CD8-positive, alpha-beta memory T cell (primary cell): ENCODE results near the gene BEND4. TPM values are rescaled to one million over a fixed set of nuclear protein-coding genes. Genes with fewer than 3 reads are reported as not detected.
A peak's percentile ranks its signal among the peaks of the same experiment; 100 is the strongest.

ENCODE experiments used
- CTCF ChIA-PET: fragments of 350-600 bp; sonication (Branson Sonifier 250); formaldehyde crosslinking; loops from one replicate; lab custom pipeline; 2021; ENCODE audit warnings: antibody characterized with exemption; lab: Charles Lee
- POLR2A ChIA-PET: fragments of 350-600 bp; sonication (Branson Sonifier 250); formaldehyde crosslinking; loops from one replicate; lab custom pipeline; 2021; ENCODE audit warnings: antibody characterized with exemption; lab: Charles Lee
- DNase-seq, 5 donors: peaks; one replicate each; pipeline versions ENCODE4 v3.0.0 to v3.0.0-alpha.2; 2020 to 2022; ENCODE audit warnings: mixed read lengths in 1 of 5
- H3K27ac ChIP-seq: one replicate; pipeline ENCODE4 v1.7.0; 2013; ENCODE audit warnings: low read depth, mild to moderate bottlenecking, low read length, moderate library complexity
- H3K27me3 ChIP-seq: 2 replicates; pipeline ENCODE4 v1.7.0; 2013; ENCODE audit warnings: low read length, mild to moderate bottlenecking; ENCODE audit not compliant: insufficient read depth, poor library complexity, severe bottlenecking
- H3K36me3 ChIP-seq: 2 replicates; pipeline ENCODE4 v1.7.0; 2013; ENCODE audit warnings: mild to moderate bottlenecking, low read length, moderate library complexity; ENCODE audit not compliant: insufficient read depth
- H3K4me1 ChIP-seq: 2 replicates; pipeline ENCODE4 v1.7.0; 2013; ENCODE audit warnings: mild to moderate bottlenecking, low read length, moderate library complexity; ENCODE audit not compliant: insufficient read depth
- H3K4me3 ChIP-seq: 2 replicates; pipeline ENCODE4 v1.7.0; 2013; ENCODE audit warnings: mild to moderate bottlenecking, low read length
- H3K9me3 ChIP-seq: 2 replicates; pipeline ENCODE4 v1.7.0; 2013; ENCODE audit warnings: mild to moderate bottlenecking, low read length
- H3K27ac Mint-ChIP-seq, 8 donors: one replicate each; pipeline ENCODE4 v1.8.0; 2020 to 2021; ENCODE audit warnings: mixed read lengths in 8 of 8, mild to moderate bottlenecking in 6 of 8, inconsistent platforms in 3 of 8, moderate library complexity in 3 of 8
- H3K27me3 Mint-ChIP-seq, 2 donors: one replicate each; pipeline ENCODE4 v1.8.0; 2020 to 2021; ENCODE audit warnings: mixed read lengths in 2 of 2, mild to moderate bottlenecking in 1 of 2, moderate library complexity in 1 of 2
- H3K36me3 Mint-ChIP-seq, 3 donors: one replicate each; pipeline ENCODE4 v1.8.0; 2020 to 2021; ENCODE audit warnings: mixed read lengths in 3 of 3, inconsistent platforms in 1 of 3, mild to moderate bottlenecking in 1 of 3
- H3K4me1 Mint-ChIP-seq, 3 donors: one replicate each; pipeline ENCODE4 v1.8.0; 2020 to 2021; ENCODE audit warnings: mixed read lengths in 3 of 3, inconsistent platforms in 1 of 3, mild to moderate bottlenecking in 1 of 3
- H3K4me3 Mint-ChIP-seq, 7 donors: one replicate each; pipeline ENCODE4 v1.8.0; 2020 to 2021; ENCODE audit warnings: mixed read lengths in 7 of 7, mild to moderate bottlenecking in 6 of 7, moderate library complexity in 4 of 7, inconsistent platforms in 2 of 7
- H3K9me3 Mint-ChIP-seq, 5 donors: one replicate each; pipeline ENCODE4 v1.8.0; 2020 to 2022; ENCODE audit warnings: mixed read lengths in 5 of 5, mild to moderate bottlenecking in 3 of 5, moderate library complexity in 2 of 5, inconsistent platforms in 1 of 5
- polyA plus RNA-seq: library from polyadenylated mRNA; unstranded; fragments of 300-500 nt; fragmentation: Illumina TruSeq; gene quantifications from one replicate; pipeline ENCODE4 v1.2.3, GENCODE V29; 2021
- total RNA-seq, 2 experiments: library from RNA; stranded (reverse); gene quantifications; one replicate each; pipeline ENCODE4 v1.2.3, GENCODE V29; 2021

BEND4 gene
- total and polyA plus RNA-seq, 3 experiments from 2014 or later, result 0.70 to 3.2 (median 3.2) TPM

DNA sequence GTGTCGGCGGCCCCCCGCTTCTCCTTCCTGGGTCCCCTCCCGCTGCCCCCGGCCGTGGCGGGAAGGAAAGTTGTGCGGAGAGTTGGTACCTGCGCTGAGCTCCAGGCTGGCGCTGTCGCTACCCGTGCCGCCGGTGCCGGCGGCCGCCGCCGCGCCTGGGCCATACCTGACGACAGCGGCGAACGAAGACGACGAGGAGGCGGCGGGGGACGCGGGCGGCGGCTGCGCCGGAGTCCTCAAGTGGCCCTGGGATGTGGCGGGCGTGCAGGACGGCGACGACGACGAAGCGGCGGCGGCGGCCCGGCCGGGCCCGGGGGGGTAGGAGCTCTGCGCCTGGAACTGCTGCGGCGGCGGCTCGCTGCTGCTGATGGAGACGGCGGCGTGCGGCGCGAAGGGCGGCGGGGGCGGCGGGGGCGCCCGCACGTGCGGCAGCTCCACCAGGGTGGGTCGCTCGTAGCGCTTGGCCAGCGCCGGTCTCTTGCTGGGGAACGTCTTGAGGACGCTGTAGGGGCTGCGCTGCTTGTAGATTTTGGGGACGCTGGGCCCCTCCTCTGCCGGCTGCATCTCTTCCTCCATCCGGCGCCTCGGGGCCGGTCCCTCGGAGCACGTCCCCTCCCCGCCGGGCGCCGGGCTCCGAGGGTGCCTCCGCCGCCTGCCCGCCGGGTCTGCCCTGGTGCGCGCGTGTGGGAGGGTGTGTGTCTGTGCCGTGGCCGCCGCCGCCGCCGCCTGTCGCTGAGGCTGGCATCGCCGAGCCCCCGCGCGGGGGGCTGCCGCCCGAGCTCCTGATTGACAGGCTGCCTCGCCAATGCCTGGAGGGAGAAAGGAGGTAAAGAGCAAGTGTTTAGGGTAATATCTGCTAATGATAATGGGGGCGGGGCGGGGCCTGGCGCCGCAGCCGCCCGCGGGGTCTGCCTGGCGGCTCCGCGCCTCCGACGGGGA is 618 bp downstream of the BEND4 start:
- H3K27me3 ChIP-seq, result peaks cover 17% of the 10 kb centered on the region

GRCh38 chr4:42150653-42151567 is 1.5 kb downstream of the BEND4 start:
- peak overlapping the region in 5 of 8 donors; percentile 33 to 89 (median 67) for H3K27ac Mint-ChIP-seq
- no peaks in the 10 kb centered on the region for H3K4me1 ChIP-seq
- no peaks in the 10 kb centered on the region for H3K9me3 Mint-ChIP-seq
- no peak overlapping the region for H3K4me3 ChIP-seq
- H3K4me1 Mint-ChIP-seq, result peaks cover 25 to 32% (median 28%) of the 10 kb centered on the region in 3 donors
- H3K27me3 ChIP-seq, result peaks cover 17% of the 10 kb centered on the region
- no peak for DNase-seq
- peak overlapping the region; percentile 82 to 95 (median 90) for H3K4me3 Mint-ChIP-seq
- CTCF ChIA-PET, result no interaction called here
- H3K36me3 Mint-ChIP-seq, result no peaks in the 10 kb centered on the region
- peaks cover 25 to 51% of the 10 kb centered on the region in 2 donors for H3K27me3 Mint-ChIP-seq
- H3K36me3 ChIP-seq, result no peaks in the 10 kb centered on the region
- POLR2A ChIA-PET, result no interaction called here
- no peak overlapping the region for H3K27ac ChIP-seq
- H3K9me3 ChIP-seq, result no peaks in the 10 kb centered on the region

More for the DNA sequence above, 618 bp downstream of the BEND4 start:
- peaks cover 25 to 32% (median 28%) of the 10 kb centered on the region in 3 donors for H3K4me1 Mint-ChIP-seq
- ChIA-PET CTCF (no interaction called here), POLR2A (interaction anchor here (0.6 kb wide), 1 partner anchor 520 kb away, joined by 4 read pairs; no protein-coding TSS in a partner anchor)
- peaks cover 23 to 54% of the 10 kb centered on the region in 2 donors for H3K27me3 Mint-ChIP-seq
- Histone ChIP-seq H3K4me1 (no peaks in the 10 kb centered on the region), H3K36me3 (no peaks in the 10 kb centered on the region), H3K4me3 (no peak overlapping the region), H3K27ac (no peak overlapping the region), H3K9me3 (no peaks in the 10 kb centered on the region)
- H3K36me3 Mint-ChIP-seq, result no peaks in the 10 kb centered on the region
- H3K4me3 Mint-ChIP-seq, result peak overlapping the region; percentile 61 to 91 (median 81)
- peak in 3 of 5 donors; percentile 14 to 74 (median 50) for DNase-seq
- H3K27ac Mint-ChIP-seq, result peak overlapping the region in 1 of 8 donors; percentile 47
- H3K9me3 Mint-ChIP-seq, result no peaks in the 10 kb centered on the region

DNA sequence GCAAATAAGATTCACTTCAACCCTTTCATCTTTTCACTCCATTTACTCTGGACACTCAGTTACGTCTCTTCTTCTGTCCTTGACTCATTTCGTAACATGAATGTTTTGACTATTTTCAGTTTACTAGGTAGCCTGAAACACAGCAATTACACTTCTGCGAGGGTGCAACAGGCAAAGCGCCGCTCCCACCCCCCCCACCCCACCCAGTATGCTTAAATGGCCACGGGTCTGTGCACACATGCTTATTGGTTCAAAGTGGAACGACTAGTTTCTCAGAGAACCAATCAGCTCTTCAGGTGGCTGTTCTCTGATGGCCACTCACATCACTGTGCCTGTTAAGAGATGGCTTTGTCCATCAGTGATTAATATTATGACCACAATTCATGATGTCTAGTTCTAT is 3.5 kb downstream of the BEND4 start:
- CTCF ChIA-PET, result no interaction called here
- no peak for DNase-seq
- H3K27me3 Mint-ChIP-seq, result peaks cover 23 to 47% of the 10 kb centered on the region in 2 donors
- peaks cover 25 to 32% (median 28%) of the 10 kb centered on the region in 3 donors for H3K4me1 Mint-ChIP-seq
- Histone ChIP-seq H3K4me1 (no peaks in the 10 kb centered on the region), H3K27me3 (peaks cover 17% of the 10 kb centered on the region), H3K27ac (no peak overlapping the region), H3K36me3 (no peaks in the 10 kb centered on the region), H3K4me3 (no peak overlapping the region), H3K9me3 (no peaks in the 10 kb centered on the region)
- peak overlapping the region in 1 of 7 donors; percentile 63 for H3K4me3 Mint-ChIP-seq
- POLR2A ChIA-PET, result no interaction called here
- H3K36me3 Mint-ChIP-seq, result no peaks in the 10 kb centered on the region
- no peaks in the 10 kb centered on the region for H3K9me3 Mint-ChIP-seq
- no peak overlapping the region for H3K27ac Mint-ChIP-seq

GRCh38 chr4:42148425-42148824 is 4.0 kb downstream of the BEND4 start:
- no peaks in the 10 kb centered on the region for H3K36me3 Mint-ChIP-seq
- H3K27me3 Mint-ChIP-seq, result peaks cover 18 to 41% of the 10 kb centered on the region in 2 donors
- POLR2A ChIA-PET, result no interaction called here
- no peak overlapping the region for H3K27ac ChIP-seq
- H3K27ac Mint-ChIP-seq, result no peak overlapping the region
- H3K4me3 Mint-ChIP-seq, result no peak overlapping the region
- H3K4me1 Mint-ChIP-seq, result peaks cover 22 to 29% (median 28%) of the 10 kb centered on the region in 3 donors
- H3K4me1 ChIP-seq, result no peaks in the 10 kb centered on the region
- no peaks in the 10 kb centered on the region for H3K9me3 ChIP-seq
- H3K36me3 ChIP-seq, result no peaks in the 10 kb centered on the region
- no peaks in the 10 kb centered on the region for H3K9me3 Mint-ChIP-seq
- peaks cover 16% of the 10 kb centered on the region for H3K27me3 ChIP-seq
- CTCF ChIA-PET, result no interaction called here
- no peak overlapping the region for H3K4me3 ChIP-seq
- DNase-seq, result no peak

DNA sequence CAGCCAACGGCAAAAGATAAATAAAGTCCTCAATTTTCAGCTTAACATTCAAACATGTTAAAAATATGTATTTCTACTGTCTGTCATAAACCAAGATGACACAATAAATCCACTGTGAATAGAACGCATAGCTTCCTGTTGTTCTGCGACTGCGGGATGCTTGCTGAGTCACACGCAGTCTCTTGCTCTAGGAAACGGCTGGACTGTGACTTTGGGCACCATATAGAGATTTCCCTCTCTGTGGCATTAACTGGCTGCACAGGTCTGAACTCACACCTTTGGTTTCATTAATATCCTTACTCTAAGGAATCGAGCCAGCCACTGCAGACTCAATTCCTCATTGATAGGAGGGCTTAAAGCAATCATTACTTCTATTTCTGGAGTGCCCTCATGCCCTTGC is 8.4 kb downstream of the BEND4 start:
- no peaks in the 10 kb centered on the region for H3K4me1 Mint-ChIP-seq
- DNase-seq, result no peak
- H3K4me1 ChIP-seq, result no peaks in the 10 kb centered on the region
- H3K36me3 Mint-ChIP-seq, result peaks cover 0 to 7% (median 0%) of the 10 kb centered on the region in 3 donors
- H3K27me3 ChIP-seq, result no peaks in the 10 kb centered on the region
- no peak overlapping the region for H3K4me3 ChIP-seq
- POLR2A ChIA-PET, result no interaction called here
- CTCF ChIA-PET, result no interaction called here
- no peaks in the 10 kb centered on the region for H3K36me3 ChIP-seq
- no peaks in the 10 kb centered on the region for H3K9me3 ChIP-seq
- peaks cover 3 to 13% of the 10 kb centered on the region in 2 donors for H3K27me3 Mint-ChIP-seq
- H3K27ac ChIP-seq, result no peak overlapping the region
- H3K9me3 Mint-ChIP-seq, result peaks cover 0 to 2% (median 0%) of the 10 kb centered on the region in 5 donors
- H3K4me3 Mint-ChIP-seq, result no peak overlapping the region
- no peak overlapping the region for H3K27ac Mint-ChIP-seq

DNA sequence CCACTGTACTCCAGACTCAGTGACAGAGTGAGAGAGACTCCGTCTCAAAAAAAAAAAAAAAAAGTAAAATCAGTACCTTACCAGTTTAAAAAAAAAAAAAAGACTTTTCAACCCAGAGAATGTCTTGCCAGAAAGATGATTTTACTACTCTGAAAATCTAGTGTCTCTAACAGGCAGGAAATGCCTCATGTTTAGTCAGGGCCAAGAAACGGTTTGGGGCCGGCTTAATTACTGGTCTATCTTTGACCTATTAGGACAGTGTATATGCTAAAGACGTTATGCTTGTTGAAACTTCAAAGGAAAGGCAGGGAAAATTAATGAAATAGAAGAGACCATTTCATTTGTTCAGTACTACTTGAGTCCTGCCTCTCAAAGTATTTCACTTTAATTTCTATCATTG is 9.9 kb downstream of the BEND4 start:
- no peaks in the 10 kb centered on the region for H3K4me1 ChIP-seq
- H3K4me3 ChIP-seq, result no peak overlapping the region
- POLR2A ChIA-PET, result no interaction called here
- H3K4me3 Mint-ChIP-seq, result no peak overlapping the region
- no peaks in the 10 kb centered on the region for H3K9me3 ChIP-seq
- peaks cover 0 to 7% (median 0%) of the 10 kb centered on the region in 3 donors for H3K36me3 Mint-ChIP-seq
- peaks cover 0 to 2% (median 0%) of the 10 kb centered on the region in 5 donors for H3K9me3 Mint-ChIP-seq
- no peak overlapping the region for H3K27ac Mint-ChIP-seq
- peaks cover 3 to 12% of the 10 kb centered on the region in 2 donors for H3K27me3 Mint-ChIP-seq
- no peak for DNase-seq
- no peaks in the 10 kb centered on the region for H3K27me3 ChIP-seq
- no peaks in the 10 kb centered on the region for H3K36me3 ChIP-seq
- H3K4me1 Mint-ChIP-seq, result no peaks in the 10 kb centered on the region
- CTCF ChIA-PET, result no interaction called here
- no peak overlapping the region for H3K27ac ChIP-seq

- ChIA-PET CTCF (no interaction called here), POLR2A (no interaction called here)
Observed at GRCh38 chr4:42136371-42136770, 16.1 kb downstream of the BEND4 start.

More at GRCh38 chr4:42136371-42136770, 16.1 kb downstream of the BEND4 start:
- Mint-ChIP-seq H3K4me3 (no peak overlapping the region), H3K36me3 (no peaks in the 10 kb centered on the region), H3K27me3 (peaks cover 3% of the 10 kb centered on the region in 2 donors), H3K4me1 (no peaks in the 10 kb centered on the region), H3K9me3 (peaks cover 0 to 2% (median 0%) of the 10 kb centered on the region in 5 donors), H3K27ac (no peak overlapping the region)
- Histone ChIP-seq H3K9me3 (no peaks in the 10 kb centered on the region), H3K4me3 (no peak overlapping the region), H3K36me3 (no peaks in the 10 kb centered on the region), H3K4me1 (no peaks in the 10 kb centered on the region), H3K27me3 (no peaks in the 10 kb centered on the region), H3K27ac (no peak overlapping the region)
- no peak for DNase-seq
